ENCODE measurements around the gene ANKRD11.

The ANKRD11 gene

GRCh38 chr16:89357055-89357816 is 133.1 kb downstream of the ANKRD11 start:
- no peak for DNase-seq (ENCODE audit: low read depth)
- no peak overlapping the region for H3K4me3 ChIP-seq (ENCODE audit: low read depth, low read length)
- TF ChIP-seq CTCF (IDR thresholded peaks at IDR 0.05; ENCODE audit: insufficient read depth, low read depth, low read length, missing control alignments): no peak

- TF ChIP-seq CTCF (IDR thresholded peaks at IDR 0.05; ENCODE audit: insufficient read depth, low read depth, low read length, missing control alignments): no peak
- DNase-seq (ENCODE audit: low read depth): no peak
- no peak overlapping the region for H3K4me3 ChIP-seq (ENCODE audit: low read depth, low read length)
Measured at GRCh38 chr16:89355686-89356085, 134.7 kb downstream of the ANKRD11 start.

- TF ChIP-seq CTCF (IDR thresholded peaks at IDR 0.05; ENCODE audit: insufficient read depth, low read depth, low read length, missing control alignments): no peak
- H3K4me3 ChIP-seq (ENCODE audit: low read depth, low read length): no peak overlapping the region
Measured at GRCh38 chr16:89355007-89355406, 135.4 kb downstream of the ANKRD11 start.

GRCh38 chr16:89354325-89354724 is 136.0 kb downstream of the ANKRD11 start:
- no peak for DNase-seq (ENCODE audit: low read depth)
- no peak overlapping the region for H3K4me3 ChIP-seq (ENCODE audit: low read depth, low read length)
- no peak for TF ChIP-seq CTCF (IDR thresholded peaks at IDR 0.05; ENCODE audit: insufficient read depth, low read depth, low read length, missing control alignments)

More at GRCh38 chr16:89355007-89355406, 135.4 kb downstream of the ANKRD11 start:
- DNase-seq (ENCODE audit: low read depth): no peak

- no peak for TF ChIP-seq CTCF (IDR thresholded peaks at IDR 0.05; ENCODE audit: insufficient read depth, low read depth, low read length, missing control alignments)
- no peak for DNase-seq (ENCODE audit: low read depth)
- H3K4me3 ChIP-seq (ENCODE audit: low read depth, low read length): no peak overlapping the region
Measured at GRCh38 chr16:89352091-89352681, 138.2 kb downstream of the ANKRD11 start.

- no peak for TF ChIP-seq CTCF (IDR thresholded peaks at IDR 0.05; ENCODE audit: insufficient read depth, low read depth, low read length, missing control alignments)
Measured at GRCh38 chr16:89351645-89352044, 138.7 kb downstream of the ANKRD11 start.

More at GRCh38 chr16:89351645-89352044, 138.7 kb downstream of the ANKRD11 start:
- no peak for DNase-seq (ENCODE audit: low read depth)
- no peak overlapping the region for H3K4me3 ChIP-seq (ENCODE audit: low read depth, low read length)
